Endodermal cell (in vitro differentiated cells): ENCODE results near the gene ZNF462. TPM values are rescaled to one million over a fixed set of nuclear protein-coding genes. Genes with fewer than 3 reads are reported as not detected.

Experiments
- DNase-seq: peaks from one replicate; pipeline ENCODE4 v3.0.0-alpha.2; 2017
- H3K27ac ChIP-seq: 2 replicates; pipeline ENCODE4 v1.5.1; 2013; ENCODE audit warnings: mild to moderate bottlenecking, low read depth, low read length, moderate library complexity
- H3K27me3 ChIP-seq: 2 replicates; pipeline ENCODE4 v1.6.1; 2013; ENCODE audit warnings: mild to moderate bottlenecking, low read length, moderate library complexity; ENCODE audit not compliant: insufficient read depth, control insufficient read depth, poor library complexity, severe bottlenecking
- H3K36me3 ChIP-seq: 2 replicates; pipeline ENCODE4 v1.7.0; 2013; ENCODE audit warnings: mild to moderate bottlenecking, low read length, moderate library complexity; ENCODE audit not compliant: control insufficient read depth, insufficient read depth
- H3K4me1 ChIP-seq: one replicate; pipeline ENCODE4 v1.7.0; 2013; ENCODE audit warnings: low read length; ENCODE audit not compliant: control insufficient read depth, insufficient read depth
- H3K4me3 ChIP-seq: 2 replicates; pipeline ENCODE4 v1.5.1; 2013; ENCODE audit warnings: mild to moderate bottlenecking, low read length, moderate library complexity
- H3K9ac ChIP-seq: 2 replicates; pipeline ENCODE4 v1.6.1; 2013; ENCODE audit warnings: mild to moderate bottlenecking, low read length, moderate library complexity; ENCODE audit not compliant: poor library complexity, severe bottlenecking; ENCODE audit errors: extremely low read depth
- H3K9me3 ChIP-seq: 2 replicates; pipeline ENCODE4 v1.6.1; 2013; ENCODE audit warnings: mild to moderate bottlenecking, low read length, moderate library complexity; ENCODE audit not compliant: control insufficient read depth
- H3K27ac Mint-ChIP-seq: 2 replicates; pipeline ENCODE4 v1.8.0; 2020; ENCODE audit warnings: mixed read lengths
- H3K27me3 Mint-ChIP-seq: 2 replicates; pipeline ENCODE4 v1.8.0; 2021; ENCODE audit warnings: mild to moderate bottlenecking, mixed read lengths; ENCODE audit not compliant: insufficient read depth
- H3K36me3 Mint-ChIP-seq: 2 replicates; pipeline ENCODE4 v1.8.0; 2020; ENCODE audit warnings: low read depth, mixed read lengths
- H3K4me1 Mint-ChIP-seq: 2 replicates; pipeline ENCODE4 v1.8.0; 2020; ENCODE audit warnings: mixed read lengths
- H3K4me3 Mint-ChIP-seq: 2 replicates; pipeline ENCODE4 v1.8.0; 2020; ENCODE audit warnings: mild to moderate bottlenecking, moderate library complexity, mixed read lengths
- H3K9me3 Mint-ChIP-seq: 2 replicates; pipeline ENCODE4 v1.8.0; 2020; ENCODE audit warnings: mild to moderate bottlenecking, mixed read lengths
- WGBS, 2 experiments: methylation state at CpG; one replicate each; pipeline versions ENCODE4 v1.1.5 to v1.1.7; 2013; ENCODE audit warnings: missing lambda C conversion rate in 2 of 2, mixed read lengths in 1 of 2; ENCODE audit not compliant: insufficient coverage in 1 of 2, insufficient read length in 1 of 2; 5-methylcytosine and 5-hydroxymethylcytosine counted together
- total RNA-seq, 2 donors: library from RNA; stranded (reverse); fragmentation: NEBNext Ultra II Directional in 1 of 2; extraction: Animal tissue kit (Norgen Biotek cat#: 25700) in 1 of 2; gene quantifications; 2 replicates in 1 of 2; 3 replicates in 1 of 2; pipeline ENCODE4 v1.2.1, GENCODE V29; 2021
- TF ChIP-seq, protein P1 (sequence below): fragments of 200-600 bp; sonication (generic); conservative IDR thresholded peaks from 2 replicates; pipeline ENCODE4 v1.5.0; 2021; ENCODE audit warnings: antibody characterized with exemption, mild to moderate bottlenecking

ZNF462 gene
- total RNA-seq, 2 donors from 2014 or later = 68.2 to 88.4 TPM

GRCh38 chr9:106820866-106821265 is 42.1 kb upstream of the ZNF462 start:
- TF ChIP-seq, protein P1, sequence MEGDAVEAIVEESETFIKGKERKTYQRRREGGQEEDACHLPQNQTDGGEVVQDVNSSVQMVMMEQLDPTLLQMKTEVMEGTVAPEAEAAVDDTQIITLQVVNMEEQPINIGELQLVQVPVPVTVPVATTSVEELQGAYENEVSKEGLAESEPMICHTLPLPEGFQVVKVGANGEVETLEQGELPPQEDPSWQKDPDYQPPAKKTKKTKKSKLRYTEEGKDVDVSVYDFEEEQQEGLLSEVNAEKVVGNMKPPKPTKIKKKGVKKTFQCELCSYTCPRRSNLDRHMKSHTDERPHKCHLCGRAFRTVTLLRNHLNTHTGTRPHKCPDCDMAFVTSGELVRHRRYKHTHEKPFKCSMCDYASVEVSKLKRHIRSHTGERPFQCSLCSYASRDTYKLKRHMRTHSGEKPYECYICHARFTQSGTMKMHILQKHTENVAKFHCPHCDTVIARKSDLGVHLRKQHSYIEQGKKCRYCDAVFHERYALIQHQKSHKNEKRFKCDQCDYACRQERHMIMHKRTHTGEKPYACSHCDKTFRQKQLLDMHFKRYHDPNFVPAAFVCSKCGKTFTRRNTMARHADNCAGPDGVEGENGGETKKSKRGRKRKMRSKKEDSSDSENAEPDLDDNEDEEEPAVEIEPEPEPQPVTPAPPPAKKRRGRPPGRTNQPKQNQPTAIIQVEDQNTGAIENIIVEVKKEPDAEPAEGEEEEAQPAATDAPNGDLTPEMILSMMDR = no peak
- Histone ChIP-seq H3K27ac (no peak overlapping the region), H3K36me3 (no peaks in the 10 kb centered on the region), H3K9ac (no peak overlapping the region), H3K4me3 (no peak overlapping the region), H3K9me3 (no peaks in the 10 kb centered on the region), H3K4me1 (no peaks in the 10 kb centered on the region), H3K27me3 (no peaks in the 10 kb centered on the region)
- Mint-ChIP-seq H3K27ac (no peak overlapping the region), H3K27me3 (no peaks in the 10 kb centered on the region), H3K4me1 (no peaks in the 10 kb centered on the region), H3K9me3 (peaks cover 3% of the 10 kb centered on the region), H3K4me3 (no peak overlapping the region), H3K36me3 (no peaks in the 10 kb centered on the region)
- 86% methylated on average over 1 of the region's 1 CpG; no CpG with 5 or more reads in 1 of the 2 experiments for WGBS, 2 experiments
- DNase-seq = no peak

DNA sequence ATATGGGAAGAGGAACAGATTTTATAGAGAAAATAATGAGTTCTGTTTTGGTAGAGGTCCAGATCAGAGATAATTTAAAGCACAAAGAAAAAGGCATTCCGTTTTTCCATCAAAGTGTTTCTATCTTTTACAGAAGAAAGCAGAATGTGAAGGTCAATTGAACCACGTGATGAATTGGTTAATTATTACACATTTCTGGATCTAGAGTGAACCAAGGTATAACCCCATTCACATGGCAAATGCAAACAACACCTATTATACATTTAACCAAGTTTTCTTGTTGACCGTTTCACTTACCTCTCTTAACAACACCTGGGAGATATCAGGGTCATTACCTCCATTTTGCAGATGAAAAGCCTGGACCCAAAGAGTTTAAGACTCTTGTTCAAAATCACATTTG is 34.9 kb upstream of the ZNF462 start:
- H3K27me3 Mint-ChIP-seq = no peaks in the 10 kb centered on the region
- no peak for DNase-seq
- H3K9ac ChIP-seq = no peak overlapping the region
- H3K4me1 ChIP-seq = no peaks in the 10 kb centered on the region
- no peaks in the 10 kb centered on the region for H3K36me3 Mint-ChIP-seq
- TF ChIP-seq, protein P1 = no peak
- no peaks in the 10 kb centered on the region for H3K27me3 ChIP-seq
- no peak overlapping the region for H3K27ac ChIP-seq
- no peak overlapping the region for H3K4me3 ChIP-seq
- peaks cover under 1% of the 10 kb centered on the region for H3K9me3 ChIP-seq
- peaks cover 7% of the 10 kb centered on the region for H3K9me3 Mint-ChIP-seq
- no peaks in the 10 kb centered on the region for H3K36me3 ChIP-seq
- H3K27ac Mint-ChIP-seq = no peak overlapping the region
- peaks cover 10% of the 10 kb centered on the region for H3K4me1 Mint-ChIP-seq
- H3K4me3 Mint-ChIP-seq = no peak overlapping the region
- WGBS, 2 experiments = 80% methylated on average over 3 of the region's 3 CpGs; no CpG with 5 or more reads in 1 of the 2 experiments

GRCh38 chr9:106828965-106829364 is 34.0 kb upstream of the ZNF462 start:
- Histone ChIP-seq H3K4me1 (no peaks in the 10 kb centered on the region), H3K36me3 (no peaks in the 10 kb centered on the region), H3K9ac (no peak overlapping the region), H3K9me3 (peaks cover 6% of the 10 kb centered on the region), H3K27ac (no peak overlapping the region), H3K4me3 (no peak overlapping the region), H3K27me3 (no peaks in the 10 kb centered on the region)
- no peak overlapping the region for H3K27ac Mint-ChIP-seq
- H3K4me1 Mint-ChIP-seq = peaks cover 10% of the 10 kb centered on the region
- no peaks in the 10 kb centered on the region for H3K27me3 Mint-ChIP-seq
- TF ChIP-seq, protein P1 = no peak
- no peak overlapping the region for H3K4me3 Mint-ChIP-seq
- no peak for DNase-seq
- peaks cover 14% of the 10 kb centered on the region for H3K9me3 Mint-ChIP-seq
- no peaks in the 10 kb centered on the region for H3K36me3 Mint-ChIP-seq
